Suprapubic skin (tissue), 3 donors: Measurements from ENCODE around the gene RALGDS.

Experiments
- CTCF ChIP-seq, 2 donors: fragments of 200-600 bp in 1 of 2; fragments of 450-650 bp in 1 of 2; sonication (generic) in 1 of 2; IDR thresholded peaks; one replicate each; pipeline ENCODE4 v1.5.1; 2016 to 2019; ENCODE audit warnings: antibody characterized with exemption in 2 of 2, mild to moderate bottlenecking in 1 of 2, moderate library complexity in 1 of 2
- POLR2AphosphoS5 ChIP-seq, 3 donors: sonication (generic); formaldehyde crosslinking; IDR thresholded peaks; one replicate each; pipeline ENCODE4 v1.6.1; 2017; ENCODE audit warnings: antibody characterized with exemption in 3 of 3

- TF ChIP-seq POLR2AphosphoS5 (IDR thresholded peaks at IDR 0.05) (no peak), CTCF (IDR thresholded peaks at IDR 0.05) (no peak)
Measured at GRCh38 chr9:133118568-133118967, 2.5 kb downstream of the RALGDS start.
